NT2/D1 (cell line): ENCODE results near the gene MAP3K3.

Experiments used
- SUZ12 ChIP-seq: IDR thresholded peaks from 2 replicates; pipeline ENCODE4 v1.6.1; 2011; ENCODE audit not compliant: insufficient read length, insufficient read depth; ENCODE audit errors: extremely low read depth
- YY1 ChIP-seq: IDR thresholded peaks from 2 replicates; pipeline ENCODE4 v1.6.1; 2011; ENCODE audit not compliant: insufficient read length, insufficient read depth

GRCh38 chr17:63693411-63694113 is 71.3 kb downstream of the MAP3K3 start:
- TF ChIP-seq YY1 = no peak
- TF ChIP-seq SUZ12 = no peak
